CD4-positive, alpha-beta memory T cell (primary cell): ENCODE data around the gene DHRS4. TPM values are rescaled to one million over a fixed set of nuclear protein-coding genes. Genes with fewer than 3 reads are reported as not detected.

Experiments
- polyA plus RNA-seq, 2 donors: library from polyadenylated mRNA; unstranded; fragments of 300-500 nt; fragmentation: Illumina TruSeq; gene quantifications; one replicate each; pipeline ENCODE4 v1.2.3, GENCODE V29; 2021
- total RNA-seq, 2 experiments: library from RNA; stranded (reverse); gene quantifications; one replicate each; pipeline ENCODE4 v1.2.3, GENCODE V29; 2021

The DHRS4 gene
- total and polyA plus RNA-seq, 4 experiments from 2014 or later = 14.7 to 36.2 (median 24.0) TPM

Other genes with a start within 250 kb of the DHRS4 start
- 10 to 100 TPM; 13.3 to 16.8 TPM for gene DHRS4L2, start 35.2 kb downstream of the DHRS4 start, total RNA-seq
- gene DHRS4L2, start 35.2 kb downstream of the DHRS4 start, polyA plus RNA-seq = 10 to 100 TPM; 18.6 to 19.6 TPM
- gene CARMIL3, start 98.2 kb downstream of the DHRS4 start, total RNA-seq = under 1 TPM; 0.15 to 0.22 TPM
- not detected for gene CARMIL3, start 98.2 kb downstream of the DHRS4 start, polyA plus RNA-seq
- gene CPNE6, start 117.8 kb downstream of the DHRS4 start, total RNA-seq = not detected
- under 1 TPM in 1 of 2 donors, not detected in 1; 0.04 TPM for gene CPNE6, start 117.8 kb downstream of the DHRS4 start, polyA plus RNA-seq
- gene PCK2, start 140.5 kb downstream of the DHRS4 start, total RNA-seq = 10 to 100 TPM; 18.3 to 21.4 TPM
- 10 to 100 TPM; 11.0 to 15.5 TPM for gene PCK2, start 140.5 kb downstream of the DHRS4 start, polyA plus RNA-seq
- 10 to 100 TPM; 71.5 to 75.8 TPM for gene DCAF11, start 161.0 kb downstream of the DHRS4 start, total RNA-seq
- 10 to 100 TPM; 75.1 to 93.4 TPM for gene DCAF11, start 161.0 kb downstream of the DHRS4 start, polyA plus RNA-seq
- gene NRL, start 161.2 kb downstream of the DHRS4 start, total RNA-seq = 1 to 10 TPM; 2.9 to 4.5 TPM
- gene NRL, start 161.2 kb downstream of the DHRS4 start, polyA plus RNA-seq = 1 to 10 TPM; 1.4 to 1.6 TPM
- 1 to 10 TPM; 3.2 to 4.2 TPM for gene FITM1, start 176.9 kb downstream of the DHRS4 start, total RNA-seq
- under 1 TPM; 0.69 to 0.81 TPM for gene FITM1, start 176.9 kb downstream of the DHRS4 start, polyA plus RNA-seq
- 100 to 1,000 TPM; 257 to 273 TPM for gene PSME1, start 182.4 kb downstream of the DHRS4 start, total RNA-seq
- gene PSME1, start 182.4 kb downstream of the DHRS4 start, polyA plus RNA-seq = 1,000 to 10,000 TPM in 1 of 2 donors, 100 to 1,000 TPM in 1; 976 to 1,008 TPM
- gene EMC9, start 187.8 kb downstream of the DHRS4 start, total RNA-seq = 10 to 100 TPM; 33.0 to 33.9 TPM
- 10 to 100 TPM; 11.4 to 13.6 TPM for gene EMC9, start 187.8 kb downstream of the DHRS4 start, polyA plus RNA-seq
- 100 to 1,000 TPM; 143 to 150 TPM for gene PSME2, start 192.8 kb downstream of the DHRS4 start, total RNA-seq
- gene PSME2, start 192.8 kb downstream of the DHRS4 start, polyA plus RNA-seq = 100 to 1,000 TPM; 511 to 815 TPM
- gene RNF31, start 193.7 kb downstream of the DHRS4 start, total RNA-seq = 100 to 1,000 TPM; 108 to 113 TPM
- 10 to 100 TPM; 44.3 to 75.7 TPM for gene RNF31, start 193.7 kb downstream of the DHRS4 start, polyA plus RNA-seq
- 100 to 1,000 TPM; 154 to 157 TPM for gene IRF9, start 207.5 kb downstream of the DHRS4 start, total RNA-seq
- gene IRF9, start 207.5 kb downstream of the DHRS4 start, polyA plus RNA-seq = 100 to 1,000 TPM in 1 of 2 donors, 10 to 100 TPM in 1; 59.3 to 121 TPM
- gene REC8, start 218.3 kb downstream of the DHRS4 start, total RNA-seq = 10 to 100 TPM; 27.7 to 30.5 TPM
- 1 to 10 TPM; 2.8 to 9.8 TPM for gene REC8, start 218.3 kb downstream of the DHRS4 start, polyA plus RNA-seq
- gene IPO4, start 235.0 kb downstream of the DHRS4 start, total RNA-seq = 10 to 100 TPM; 22.4 to 30.2 TPM
- 10 to 100 TPM; 19.8 to 20.2 TPM for gene IPO4, start 235.0 kb downstream of the DHRS4 start, polyA plus RNA-seq
- gene TM9SF1, start 241.7 kb downstream of the DHRS4 start, total RNA-seq = 10 to 100 TPM; 24.1 to 26.3 TPM
- gene TM9SF1, start 241.7 kb downstream of the DHRS4 start, polyA plus RNA-seq = 10 to 100 TPM; 38.4 to 40.6 TPM